H9 (cell line): ENCODE results near the gene OXCT2. TPM values are rescaled to one million over a fixed set of nuclear protein-coding genes. Genes with fewer than 3 reads are reported as not detected.

ENCODE experiments used
- DNase-seq: peaks from one replicate; pipeline ENCODE4 v3.0.0-alpha.2; 2017
- H2AFZ ChIP-seq: one replicate; pipeline ENCODE4 v1.6.1; 2013; ENCODE audit warnings: mild to moderate bottlenecking, low read length, control low read depth, moderate library complexity
- H2AK5ac ChIP-seq: 2 replicates; pipeline ENCODE4 v1.6.1; 2013; ENCODE audit warnings: low read length, control low read depth, mixed read lengths; ENCODE audit not compliant: insufficient read length
- H2BK120ac ChIP-seq: one replicate; pipeline ENCODE4 v1.6.1; 2013; ENCODE audit warnings: low read depth, mild to moderate bottlenecking, low read length, control low read depth, inconsistent platforms; ENCODE audit not compliant: poor library complexity, severe bottlenecking
- H2BK12ac ChIP-seq: 2 replicates; pipeline ENCODE4 v1.6.1; 2013; ENCODE audit warnings: low read length, control low read depth, mixed read lengths, low read depth; ENCODE audit not compliant: insufficient read length
- H2BK15ac ChIP-seq: 2 replicates; pipeline ENCODE4 v1.6.1; 2013; ENCODE audit warnings: low read depth, low read length, control low read depth
- H2BK20ac ChIP-seq: one replicate; pipeline ENCODE4 v1.6.1; 2013; ENCODE audit warnings: low read depth, mild to moderate bottlenecking, low read length, control low read depth, inconsistent platforms; ENCODE audit not compliant: poor library complexity, severe bottlenecking
- H2BK5ac ChIP-seq: 2 replicates; pipeline ENCODE4 v1.6.1; 2013; ENCODE audit warnings: low read length, control low read depth, mixed read lengths; ENCODE audit not compliant: insufficient read length
- H3K14ac ChIP-seq: 2 replicates; pipeline ENCODE4 v1.6.1; 2013; ENCODE audit warnings: low read length, control low read depth; ENCODE audit not compliant: insufficient read depth
- H3K18ac ChIP-seq: 2 replicates; pipeline ENCODE4 v1.6.1; 2013; ENCODE audit warnings: low read depth, mild to moderate bottlenecking, mixed read lengths, low read length, control low read depth; ENCODE audit not compliant: insufficient read length
- H3K23ac ChIP-seq: 2 replicates; pipeline ENCODE4 v1.6.1; 2013; ENCODE audit warnings: low read length, control low read depth, mixed read lengths, low read depth; ENCODE audit not compliant: insufficient read length
- H3K23me2 ChIP-seq: 2 replicates; pipeline ENCODE4 v1.6.1; 2013; ENCODE audit warnings: low read depth, mild to moderate bottlenecking, mixed read lengths, low read length, control low read depth; ENCODE audit not compliant: insufficient read length, poor library complexity, severe bottlenecking
- H3K27ac ChIP-seq: 2 replicates; pipeline ENCODE4 v1.5.1; 2013; ENCODE audit warnings: low read length, control low read depth, mixed read lengths, low read depth; ENCODE audit not compliant: insufficient read length
- H3K27me3 ChIP-seq: 2 replicates; pipeline ENCODE4 v1.6.1; 2013; ENCODE audit warnings: low read length, control low read depth, inconsistent platforms; ENCODE audit not compliant: insufficient read depth
- H3K4ac ChIP-seq: 2 replicates; pipeline ENCODE4 v1.6.1; 2013; ENCODE audit warnings: low read depth, mild to moderate bottlenecking, control low read depth, inconsistent platforms, low read length, moderate library complexity
- H3K4me1 ChIP-seq: 2 replicates; pipeline ENCODE4 v1.6.1; 2013; ENCODE audit warnings: low read length, control low read depth, inconsistent platforms; ENCODE audit not compliant: insufficient read depth
- H3K4me2 ChIP-seq: 2 replicates; pipeline ENCODE4 v1.6.1; 2013; ENCODE audit warnings: low read length, control low read depth, mixed read lengths; ENCODE audit not compliant: insufficient read length, insufficient read depth
- H3K56ac ChIP-seq: 2 replicates; pipeline ENCODE4 v1.6.1; 2013; ENCODE audit warnings: low read depth, mild to moderate bottlenecking, mixed read lengths, low read length, control low read depth; ENCODE audit not compliant: insufficient read length
- H3K79me1 ChIP-seq: 2 replicates; pipeline ENCODE4 v1.6.1; 2013; ENCODE audit warnings: low read depth, mild to moderate bottlenecking, moderate library complexity, low read length, control low read depth, inconsistent platforms; ENCODE audit not compliant: insufficient read depth, poor library complexity, severe bottlenecking
- H3K79me2 ChIP-seq: 2 replicates; pipeline ENCODE4 v1.6.1; 2013; ENCODE audit warnings: low read length, control low read depth, inconsistent platforms; ENCODE audit not compliant: insufficient read depth
- H3K9ac ChIP-seq: 2 replicates; pipeline ENCODE4 v1.6.1; 2013; ENCODE audit warnings: low read length, control low read depth, mixed read lengths; ENCODE audit not compliant: insufficient read length; ENCODE audit errors: extremely low read depth
- H3K9me3 ChIP-seq: one replicate; pipeline ENCODE4 v1.6.1; 2013; ENCODE audit warnings: low read depth, low read length, inconsistent platforms; ENCODE audit not compliant: control insufficient read depth
- H3T11ph ChIP-seq: one replicate; pipeline ENCODE4 v1.6.1; 2013; ENCODE audit warnings: mild to moderate bottlenecking, low read length, control low read depth, inconsistent platforms
- H4K20me1 ChIP-seq: one replicate; pipeline ENCODE4 v1.6.1; 2013; ENCODE audit not compliant: control insufficient read depth, insufficient read length, insufficient read depth
- H4K5ac ChIP-seq: 2 replicates; pipeline ENCODE4 v1.6.1; 2013; ENCODE audit warnings: low read depth, mild to moderate bottlenecking, mixed read lengths, low read length, control low read depth; ENCODE audit not compliant: insufficient read length
- H4K8ac ChIP-seq: replicated peaks from 2 replicates; pipeline ENCODE4 v1.6.1; 2013; ENCODE audit warnings: low read length, control low read depth, mixed read lengths, low read depth; ENCODE audit not compliant: insufficient read length
- H4K91ac ChIP-seq: 2 replicates; pipeline ENCODE4 v1.6.1; 2013; ENCODE audit warnings: low read depth, mild to moderate bottlenecking, moderate library complexity, mixed read lengths, low read length, control low read depth; ENCODE audit not compliant: insufficient read length
- H3K27ac Mint-ChIP-seq, 3 experiments: 2 replicates in 2 of 3; 3 replicates in 1 of 3; pipeline ENCODE4 v1.8.0; 2020 to 2021; ENCODE audit warnings: mixed read lengths in 3 of 3, mild to moderate bottlenecking in 1 of 3, moderate library complexity in 1 of 3
- H3K27me3 Mint-ChIP-seq: 2 replicates; pipeline ENCODE4 v1.8.0; 2021; ENCODE audit warnings: low read depth, mild to moderate bottlenecking, moderate library complexity, mixed read lengths
- H3K36me3 Mint-ChIP-seq, 3 experiments: 2 replicates in 2 of 3; 3 replicates in 1 of 3; pipeline ENCODE4 v1.8.0; 2020 to 2021; ENCODE audit warnings: low read depth in 3 of 3, mixed read lengths in 3 of 3; ENCODE audit not compliant: insufficient read depth in 1 of 3
- H3K4me1 Mint-ChIP-seq, 2 experiments: 2 replicates each; pipeline ENCODE4 v1.8.0; 2020; ENCODE audit warnings: mixed read lengths in 2 of 2
- H3K4me3 Mint-ChIP-seq, 2 experiments: 2 replicates in 1 of 2; 3 replicates in 1 of 2; pipeline ENCODE4 v1.8.0; 2020 to 2021; ENCODE audit warnings: mild to moderate bottlenecking in 2 of 2, mixed read lengths in 2 of 2, moderate library complexity in 1 of 2
- H3K9me3 Mint-ChIP-seq, 2 experiments: 2 replicates in 1 of 2; 3 replicates in 1 of 2; pipeline ENCODE4 v1.8.0; 2020; ENCODE audit warnings: mild to moderate bottlenecking in 2 of 2, mixed read lengths in 2 of 2, moderate library complexity in 1 of 2
- WGBS: extraction: QIAGEN DNeasy Blood & Tissue Kit; methylation state at CpG from one replicate; pipeline ENCODE4 v1.1.7; 2013; ENCODE audit warnings: missing lambda C conversion rate, low lambda C conversion rate, mixed read lengths; ENCODE audit not compliant: insufficient read length; ENCODE audit errors: extremely low coverage; 5-methylcytosine and 5-hydroxymethylcytosine counted together
- total RNA-seq: library from RNA; stranded (reverse); gene quantifications from 2 replicates; pipeline ENCODE4 v1.2.1, GENCODE V29; 2021
- TF ChIP-seq, protein P1 (sequence below): fragments of 200-600 bp; sonication (generic); conservative IDR thresholded peaks from 3 replicates; pipeline ENCODE4 v1.8.0; 2021; ENCODE audit warnings: antibody characterized with exemption, mild to moderate bottlenecking

The OXCT2 gene
- total RNA-seq, 1 experiment from 2014 or later = 3.7 TPM

- Histone ChIP-seq H3K56ac (no peak overlapping the region), H3K27ac (no peak overlapping the region), H3K4me1 (no peaks in the 10 kb centered on the region; the same call in 1 of the 2 replicates), H3K79me1 (no peaks in the 10 kb centered on the region), H3K27me3 (no peaks in the 10 kb centered on the region), H3K4ac (no peak overlapping the region), H4K20me1 (no peaks in the 10 kb centered on the region), H2AK5ac (no peak overlapping the region), H2BK120ac (no peak overlapping the region), H3K4me2 (no peak overlapping the region), H4K5ac (no peak overlapping the region), H3T11ph (no peak overlapping the region), H3K9ac (no peak overlapping the region), H3K79me2 (no peaks in the 10 kb centered on the region), H2BK5ac (no peak overlapping the region), H2BK15ac (no peak overlapping the region), H4K8ac (no peak overlapping the region), H3K9me3 (no peaks in the 10 kb centered on the region), H2BK12ac (no peak overlapping the region), H3K18ac (no peak overlapping the region), H3K23me2 (no peaks in the 10 kb centered on the region), H2BK20ac (no peak overlapping the region), H4K91ac (no peak overlapping the region), H3K14ac (no peak overlapping the region), H2AFZ (no peak overlapping the region), H3K23ac (no peak overlapping the region)
- 0 out of 5 replicates have a peak overlapping the region, but pooled peaks of 1 of the 2 experiments have one; percentile 7 for H3K4me3 Mint-ChIP-seq
- TF ChIP-seq, protein P1, sequence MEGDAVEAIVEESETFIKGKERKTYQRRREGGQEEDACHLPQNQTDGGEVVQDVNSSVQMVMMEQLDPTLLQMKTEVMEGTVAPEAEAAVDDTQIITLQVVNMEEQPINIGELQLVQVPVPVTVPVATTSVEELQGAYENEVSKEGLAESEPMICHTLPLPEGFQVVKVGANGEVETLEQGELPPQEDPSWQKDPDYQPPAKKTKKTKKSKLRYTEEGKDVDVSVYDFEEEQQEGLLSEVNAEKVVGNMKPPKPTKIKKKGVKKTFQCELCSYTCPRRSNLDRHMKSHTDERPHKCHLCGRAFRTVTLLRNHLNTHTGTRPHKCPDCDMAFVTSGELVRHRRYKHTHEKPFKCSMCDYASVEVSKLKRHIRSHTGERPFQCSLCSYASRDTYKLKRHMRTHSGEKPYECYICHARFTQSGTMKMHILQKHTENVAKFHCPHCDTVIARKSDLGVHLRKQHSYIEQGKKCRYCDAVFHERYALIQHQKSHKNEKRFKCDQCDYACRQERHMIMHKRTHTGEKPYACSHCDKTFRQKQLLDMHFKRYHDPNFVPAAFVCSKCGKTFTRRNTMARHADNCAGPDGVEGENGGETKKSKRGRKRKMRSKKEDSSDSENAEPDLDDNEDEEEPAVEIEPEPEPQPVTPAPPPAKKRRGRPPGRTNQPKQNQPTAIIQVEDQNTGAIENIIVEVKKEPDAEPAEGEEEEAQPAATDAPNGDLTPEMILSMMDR = no peak
- peaks cover 16 to 23% of the 10 kb centered on the region in 2 experiments for H3K9me3 Mint-ChIP-seq
- DNase-seq = no peak
- peaks cover 7 to 8% of the 10 kb centered on the region in 2 experiments for H3K4me1 Mint-ChIP-seq
- peaks cover 0 to 8% (median 0%) of the 10 kb centered on the region in 3 experiments; a peak in 2 of 7 replicates for H3K36me3 Mint-ChIP-seq
- peaks cover 22% of the 10 kb centered on the region for H3K27me3 Mint-ChIP-seq
- no peak overlapping the region for H3K27ac Mint-ChIP-seq
- no CpG with 5 or more reads among the region's 2 CpGs for WGBS
Measured at GRCh38 chr1:39805385-39805784, 34.2 kb upstream of the OXCT2 start.
